HG03159 (cell line): ENCODE results near the gene PPIL3.

ENCODE experiments used
- ATAC-seq: cut with Tn5 transposase; IDR thresholded peaks from one replicate; pipeline ENCODE4 v1.9.1; 2021; ENCODE audit warnings: mild to moderate bottlenecking, moderate library complexity; ENCODE audit not compliant: unreplicated experiment

PPIL3 gene

DNA sequence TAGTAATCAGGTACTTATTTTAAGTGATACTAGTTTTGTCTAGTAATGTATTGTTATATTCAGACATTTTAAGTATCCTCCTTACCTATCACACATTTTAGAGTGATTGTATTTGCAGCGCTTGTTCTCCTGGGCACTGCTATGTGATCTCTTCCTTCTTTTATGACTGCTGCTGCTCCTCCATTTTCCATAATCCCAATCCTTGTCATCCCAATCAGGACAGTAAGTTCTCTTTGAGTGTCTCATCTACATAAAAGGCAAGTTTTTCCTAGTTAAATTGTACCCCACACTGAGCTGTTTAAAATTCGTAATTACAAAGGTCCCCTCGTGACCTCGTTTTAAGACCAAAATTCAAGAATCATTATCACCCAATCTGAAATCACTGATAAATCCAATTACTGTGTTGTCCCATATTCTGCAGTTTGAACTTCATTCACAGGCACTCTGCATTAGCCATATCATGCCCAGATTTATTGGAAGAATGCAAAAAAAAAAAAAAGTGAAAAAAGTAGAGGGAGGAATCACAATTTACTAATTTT, 27.2 kb downstream of the PPIL3 start:
- no peak for ATAC-seq

- ATAC-seq: no peak
Measured at GRCh38 chr2:200860092-200860795, 28.6 kb downstream of the PPIL3 start.

- no peak for ATAC-seq
Measured at GRCh38 chr2:200856806-200857205, 32.1 kb downstream of the PPIL3 start.

- ATAC-seq: no peak
Measured at GRCh38 chr2:200852605-200853004, 36.3 kb downstream of the PPIL3 start.

GRCh38 chr2:200851398-200852248, 37.3 kb downstream of the PPIL3 start:
- no peak for ATAC-seq

GRCh38 chr2:200850512-200851256, 38.2 kb downstream of the PPIL3 start:
- no peak for ATAC-seq

DNA sequence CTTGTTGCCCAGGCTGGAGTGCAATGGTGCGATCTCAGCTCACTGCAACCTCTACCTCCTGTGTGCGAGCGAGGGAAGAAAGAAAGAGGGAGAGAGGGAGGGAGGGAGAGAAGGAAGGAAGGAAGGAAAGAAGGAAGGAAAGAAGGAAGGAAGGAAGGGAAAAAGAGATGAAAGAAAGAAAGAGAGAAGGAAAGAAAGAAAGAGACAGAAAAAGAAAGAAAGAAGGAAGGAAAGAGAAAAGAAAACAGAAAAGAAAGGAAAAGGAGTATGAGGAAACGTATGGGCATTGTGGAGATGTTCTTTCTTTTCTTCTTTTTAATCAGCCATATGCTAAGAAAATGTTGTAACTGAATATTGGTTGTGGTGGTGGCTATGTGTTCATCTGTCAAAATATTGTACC, 40.9 kb downstream of the PPIL3 start:
- ATAC-seq: no peak

DNA sequence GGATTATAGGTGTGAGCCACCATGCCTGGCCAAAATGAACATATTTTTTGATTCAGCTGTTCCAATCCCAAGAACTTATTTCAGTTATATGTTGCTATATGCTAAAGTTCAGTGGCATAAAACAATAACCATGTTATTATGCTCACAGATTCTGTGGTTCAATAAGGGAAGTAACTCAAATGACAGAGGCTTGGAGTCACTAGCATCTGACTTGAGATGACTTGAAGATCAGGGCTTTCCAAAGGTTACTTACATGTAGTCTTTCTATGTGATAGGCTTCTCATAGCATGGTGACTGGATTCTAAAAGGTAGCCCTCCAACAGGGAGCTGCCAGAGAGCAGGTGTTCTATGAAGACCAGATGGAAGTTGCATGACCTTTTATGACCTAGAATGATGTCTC, 41.6 kb downstream of the PPIL3 start:
- no peak for ATAC-seq

DNA sequence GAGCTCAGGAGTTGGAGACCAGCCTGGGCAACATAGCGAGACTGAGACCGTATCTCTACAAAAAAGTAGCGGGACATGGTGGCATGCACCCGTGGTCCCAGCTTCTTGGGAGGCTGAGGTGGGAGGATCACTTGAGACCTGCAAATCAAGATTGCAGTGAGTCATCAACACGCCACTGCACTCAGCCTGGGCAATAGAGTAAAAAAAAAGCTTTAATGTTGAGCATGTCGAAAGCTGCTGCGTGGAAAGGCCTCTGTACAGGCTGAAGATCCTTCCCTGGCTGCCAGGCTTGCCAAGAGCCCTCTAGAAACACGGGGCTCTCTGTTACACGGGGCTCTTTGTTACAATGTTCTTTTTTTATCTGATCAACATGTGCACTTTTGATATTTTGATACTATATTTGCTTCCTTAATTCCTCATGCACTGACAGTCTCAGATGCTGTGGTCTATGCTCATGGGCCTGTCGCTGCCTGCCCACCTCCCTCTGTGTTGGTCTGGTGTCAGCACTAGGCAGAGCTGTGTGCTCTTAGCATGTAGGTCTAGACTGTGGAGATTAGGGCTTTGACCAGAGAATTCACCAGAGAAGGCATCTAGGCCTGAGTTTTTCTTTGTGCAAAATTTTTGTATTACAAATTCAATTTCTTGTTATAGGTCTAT, 43.1 kb downstream of the PPIL3 start:
- ATAC-seq: no peak

GRCh38 chr2:200845194-200845593, 43.7 kb downstream of the PPIL3 start:
- ATAC-seq: no peak

DNA sequence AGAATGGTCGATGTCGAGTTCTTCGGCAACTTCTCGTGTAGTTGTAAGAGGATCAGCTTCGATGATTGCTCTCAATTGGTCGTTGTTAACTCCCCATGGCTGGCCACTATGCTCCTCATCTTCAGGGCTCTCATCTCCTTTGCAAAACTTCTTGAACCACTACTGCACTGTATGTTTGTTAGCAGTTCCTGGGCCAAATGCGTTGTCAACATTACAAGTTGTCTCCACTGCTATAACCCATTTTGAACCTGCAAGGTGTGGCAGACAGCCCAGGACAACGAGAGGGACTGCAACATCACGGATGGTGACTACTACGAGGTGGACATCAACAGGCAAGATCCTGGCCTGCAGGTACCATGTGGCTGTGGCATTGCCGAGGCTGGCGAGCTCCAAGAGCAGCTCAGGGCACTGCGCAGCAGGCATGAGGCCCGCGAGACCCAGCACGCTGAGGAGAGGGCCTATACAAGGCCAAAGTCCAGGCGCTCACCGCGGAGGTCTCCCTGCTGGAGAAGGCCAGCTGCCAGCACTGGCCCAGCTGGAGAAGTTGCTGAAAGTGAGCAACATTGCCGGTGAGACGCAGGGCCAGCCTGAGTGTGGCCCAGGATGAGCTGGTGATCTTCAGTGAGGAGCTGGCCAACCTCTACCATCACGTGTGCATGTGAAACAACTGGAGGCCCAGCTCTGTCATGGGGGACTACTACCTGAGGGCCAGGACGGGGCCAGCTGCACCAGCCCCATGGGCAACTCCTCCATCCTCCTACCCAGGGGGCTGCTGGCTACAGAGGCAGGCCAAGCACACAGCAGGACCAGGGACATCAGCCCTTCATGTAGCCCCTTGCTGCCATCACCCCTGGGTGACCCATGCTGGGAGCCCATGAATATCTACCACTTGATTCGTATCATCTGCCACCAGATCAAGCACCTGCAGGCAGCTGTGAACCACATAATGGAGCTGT, 44.6 kb downstream of the PPIL3 start:
- no peak for ATAC-seq

DNA sequence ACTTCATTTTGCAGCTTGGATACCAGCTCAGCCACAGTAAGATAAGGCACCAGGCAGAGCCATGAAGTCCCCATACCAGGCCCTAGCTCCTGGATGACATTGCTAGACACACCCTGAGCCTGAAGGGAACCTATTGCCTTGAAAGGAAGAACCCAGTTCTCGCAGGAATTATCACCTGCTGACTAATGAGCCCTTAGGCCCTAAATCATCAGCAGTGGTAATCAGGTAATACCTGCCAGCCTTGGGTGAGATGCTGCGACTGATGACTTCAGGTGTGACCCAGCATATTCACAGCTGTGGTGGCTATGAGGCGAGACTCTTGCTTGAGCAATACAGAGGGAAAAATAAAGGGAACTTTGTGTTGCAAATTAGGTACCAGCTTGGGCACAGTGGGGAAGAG, 49.4 kb downstream of the PPIL3 start:
- ATAC-seq: no peak

- no peak for ATAC-seq
Measured at GRCh38 chr2:200834701-200835100, 54.2 kb downstream of the PPIL3 start.

GRCh38 chr2:200829258-200829655, 59.6 kb downstream of the PPIL3 start:
- no peak for ATAC-seq

DNA sequence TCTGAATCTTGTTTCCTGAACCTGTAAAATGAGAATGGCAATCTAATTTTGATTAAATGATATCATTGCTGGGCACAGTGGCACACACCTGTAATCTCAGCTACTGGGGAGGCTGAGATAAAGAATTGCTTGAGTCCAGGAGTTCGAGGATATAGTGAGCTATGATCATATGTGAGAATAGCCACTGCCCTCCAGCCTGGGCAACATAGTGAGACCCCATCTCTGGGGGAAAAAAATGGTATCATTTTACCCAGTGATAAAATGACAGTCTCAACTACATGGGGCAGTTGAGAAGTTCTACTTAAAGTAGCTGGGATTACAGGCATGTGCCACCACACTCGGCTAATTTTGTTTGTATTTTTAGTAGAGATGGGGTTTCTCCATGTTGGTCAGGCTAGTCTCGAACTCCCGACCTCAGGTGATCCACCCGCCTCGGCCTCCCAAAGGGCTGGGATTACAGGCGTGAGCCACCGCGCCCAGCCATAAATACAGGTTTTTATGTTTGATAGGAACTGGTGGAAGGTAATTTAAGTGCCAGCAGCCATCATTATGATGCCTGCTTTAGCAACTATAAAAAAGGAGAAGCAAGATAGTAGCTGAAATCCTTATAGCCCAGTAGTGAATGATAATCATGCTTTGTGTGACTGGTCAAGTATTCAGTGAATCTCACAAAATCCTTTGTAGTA, 60.2 kb downstream of the PPIL3 start:
- no peak for ATAC-seq

GRCh38 chr2:200828104-200828503, 60.8 kb downstream of the PPIL3 start:
- ATAC-seq: no peak

GRCh38 chr2:200821686-200822245, 67.1 kb downstream of the PPIL3 start:
- no peak for ATAC-seq
